GM21619 (cell line): ENCODE measurements around the gene MSL3.

Source experiments
- ATAC-seq: cut with Tn5 transposase; IDR thresholded peaks from one replicate; pipeline ENCODE4 v1.9.1; 2021; ENCODE audit not compliant: unreplicated experiment

MSL3 gene

GRCh38 chrX:11758400-11759171, 549 bp downstream of the MSL3 start:
- peak; percentile 36 for ATAC-seq

DNA sequence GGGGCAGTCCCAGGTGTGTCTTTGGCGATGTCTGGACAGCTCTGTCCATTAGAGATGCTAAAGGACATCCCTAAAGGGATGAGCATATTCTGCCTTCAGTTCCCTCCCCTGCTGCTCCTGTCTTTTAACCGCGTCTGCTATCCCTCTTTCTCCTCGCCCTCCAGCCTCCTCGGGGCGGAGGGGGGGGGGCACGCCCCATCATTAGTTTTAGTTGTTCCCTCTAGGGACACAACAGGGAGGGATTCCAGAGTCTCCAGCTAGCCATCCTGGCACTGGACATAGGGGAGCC, 1.1 kb downstream of the MSL3 start:
- no peak for ATAC-seq

DNA sequence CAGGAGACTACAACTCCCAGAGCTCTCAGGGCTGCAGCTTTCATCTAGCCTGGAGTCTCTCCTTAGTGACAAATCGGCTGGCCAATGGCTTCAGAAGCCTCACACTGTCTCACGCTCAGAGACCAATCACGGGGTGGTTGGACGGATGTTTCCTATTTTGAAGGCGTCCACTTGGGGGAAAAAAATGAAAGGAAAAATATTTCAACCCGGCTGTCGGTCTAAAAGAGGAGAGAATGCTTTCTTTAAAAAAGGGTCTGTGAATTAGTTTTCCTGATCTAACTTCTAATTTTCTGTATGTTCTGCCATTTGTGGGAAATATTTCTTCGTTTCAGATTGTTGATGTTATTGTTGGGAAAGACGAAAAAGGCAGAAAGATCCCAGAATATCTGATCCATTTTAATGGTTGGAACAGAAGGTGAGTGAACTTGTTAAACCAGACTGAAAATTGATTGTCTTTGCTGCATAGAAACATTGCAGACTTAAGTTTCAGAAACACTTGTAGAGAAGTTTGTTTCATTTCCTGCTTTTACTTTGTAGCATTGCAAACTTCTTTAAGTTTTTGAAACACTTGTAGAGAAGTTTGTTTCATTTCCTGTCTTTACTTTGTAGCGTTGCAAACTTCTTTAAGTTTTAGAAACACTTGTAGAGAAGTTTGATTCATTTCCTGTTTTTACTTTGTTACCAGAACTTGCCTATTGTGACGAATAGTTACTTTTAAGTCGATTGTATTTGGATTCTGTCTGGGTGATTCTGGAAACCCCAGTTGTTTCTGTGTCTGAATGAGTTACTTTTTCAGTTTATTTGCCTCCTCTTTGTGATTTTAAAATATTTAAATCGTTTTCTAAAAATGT, 1.6 kb downstream of the MSL3 start:
- ATAC-seq: peak; percentile 67

GRCh38 chrX:11760958-11761357, 2.9 kb downstream of the MSL3 start:
- no peak for ATAC-seq

DNA sequence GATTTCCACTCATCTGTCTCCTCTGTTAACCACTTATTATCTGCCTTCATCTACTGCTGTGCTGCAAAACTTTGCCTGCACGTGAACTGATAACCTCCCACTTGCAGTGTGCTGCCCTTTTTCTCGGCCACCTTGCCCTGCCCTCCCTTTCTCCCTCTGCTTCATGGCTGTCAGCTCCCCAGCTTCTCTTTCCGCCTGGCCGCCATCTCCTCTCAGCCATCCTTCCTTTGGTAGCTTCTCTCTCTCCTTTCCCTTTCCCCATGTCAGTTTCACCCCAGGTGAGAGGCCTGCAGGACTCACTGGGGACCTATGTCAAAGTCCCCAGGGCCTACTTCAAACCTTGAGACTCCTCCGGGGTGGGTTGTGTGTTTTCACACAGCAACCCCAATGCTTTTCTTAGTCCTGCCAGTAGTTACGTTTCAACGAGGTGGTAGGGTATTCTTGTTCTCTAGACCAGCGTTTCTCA, 6.6 kb downstream of the MSL3 start:
- peak; percentile 42 for ATAC-seq

GRCh38 chrX:11765449-11765848, 7.4 kb downstream of the MSL3 start:
- ATAC-seq: no peak

GRCh38 chrX:11766487-11766886, 8.4 kb downstream of the MSL3 start:
- no peak for ATAC-seq

- peak; percentile 50 for ATAC-seq
Observed at GRCh38 chrX:11768039-11768438, 10.0 kb downstream of the MSL3 start.

GRCh38 chrX:11770320-11770719, 12.3 kb downstream of the MSL3 start:
- ATAC-seq: peak; percentile 64

- no peak for ATAC-seq
Observed at GRCh38 chrX:11778230-11778629, 20.2 kb downstream of the MSL3 start.

DNA sequence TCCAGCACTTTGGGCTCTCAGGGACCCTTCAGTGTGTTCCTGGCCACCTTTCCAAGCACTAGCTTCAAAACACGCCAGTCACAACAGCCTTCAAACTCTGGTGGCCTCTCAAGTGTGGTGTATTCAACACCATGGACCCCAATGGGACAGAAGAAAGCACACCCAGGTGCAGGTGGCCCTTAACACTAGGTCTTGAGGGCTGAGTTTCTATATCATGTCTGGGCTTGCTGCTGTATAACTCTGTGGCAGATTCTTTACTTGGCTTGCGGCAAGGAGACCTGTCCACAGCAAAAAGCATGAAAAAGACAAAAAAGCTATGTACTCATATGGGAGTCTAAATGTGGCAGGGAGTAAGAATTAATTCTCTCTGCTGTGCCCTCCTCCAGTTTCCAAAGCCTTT, 23.1 kb downstream of the MSL3 start:
- no peak for ATAC-seq

- ATAC-seq: no peak
Observed at GRCh38 chrX:11781734-11782370, 23.8 kb downstream of the MSL3 start.

DNA sequence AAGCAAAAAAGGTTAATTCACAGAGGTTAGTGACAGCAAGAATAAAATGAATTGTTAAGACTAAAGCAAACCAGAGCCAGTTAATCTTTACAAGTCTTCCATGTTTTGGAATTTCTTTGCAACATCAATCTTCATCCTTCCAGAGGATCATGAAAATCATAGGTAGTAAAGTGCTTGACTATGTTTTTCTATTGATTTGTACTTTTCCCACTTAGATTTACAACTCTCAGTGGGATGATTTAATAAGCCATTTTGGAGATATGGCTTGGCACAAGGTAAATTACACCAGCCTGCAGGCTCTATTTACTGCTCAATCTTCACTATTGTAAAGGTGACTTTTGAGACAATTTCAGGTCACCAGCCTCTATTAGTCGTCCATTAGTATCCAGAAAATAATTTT, 26.5 kb downstream of the MSL3 start:
- no peak for ATAC-seq

GRCh38 chrX:11786862-11787261, 28.8 kb downstream of the MSL3 start:
- ATAC-seq: no peak

DNA sequence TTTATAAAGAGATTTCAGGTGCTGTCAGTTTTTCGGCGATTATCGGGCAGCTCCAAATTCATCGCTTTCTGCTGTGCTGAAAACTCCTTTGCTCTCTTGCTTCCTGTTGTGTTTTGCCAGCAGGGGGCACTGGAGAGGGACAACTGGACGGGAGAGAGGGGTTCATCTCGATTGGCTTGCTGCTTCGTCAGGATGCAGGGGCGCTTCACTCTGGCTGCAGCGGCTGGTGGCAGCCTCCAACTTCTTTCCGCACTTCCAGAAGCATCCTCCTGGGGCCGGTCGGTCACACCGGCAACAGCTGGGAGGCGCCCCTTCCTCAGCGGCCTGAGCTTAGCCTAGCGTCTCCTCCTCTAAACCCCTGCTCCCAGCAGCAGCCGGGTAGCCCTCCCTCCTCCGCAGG, 29.5 kb downstream of the MSL3 start:
- ATAC-seq: no peak

DNA sequence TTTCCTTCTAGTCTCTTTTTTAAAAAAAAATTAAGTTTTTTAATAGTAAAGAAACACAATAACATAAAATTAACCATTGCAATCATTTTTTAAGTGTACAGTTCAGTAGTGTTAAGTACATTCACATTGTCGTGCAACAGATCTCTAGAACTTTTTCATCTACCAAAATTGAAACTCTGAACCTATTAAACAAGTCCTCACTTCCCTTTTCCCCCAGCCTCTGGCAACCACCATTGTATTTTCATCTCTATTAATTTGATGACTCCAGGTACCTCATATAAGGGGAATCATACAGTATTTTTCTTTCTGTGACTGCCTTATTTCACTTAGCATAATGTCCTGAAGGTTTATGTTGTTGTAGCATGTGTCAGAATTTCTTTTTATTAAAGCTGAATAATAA, 31.8 kb downstream of the MSL3 start:
- peak; percentile 27 for ATAC-seq

DNA sequence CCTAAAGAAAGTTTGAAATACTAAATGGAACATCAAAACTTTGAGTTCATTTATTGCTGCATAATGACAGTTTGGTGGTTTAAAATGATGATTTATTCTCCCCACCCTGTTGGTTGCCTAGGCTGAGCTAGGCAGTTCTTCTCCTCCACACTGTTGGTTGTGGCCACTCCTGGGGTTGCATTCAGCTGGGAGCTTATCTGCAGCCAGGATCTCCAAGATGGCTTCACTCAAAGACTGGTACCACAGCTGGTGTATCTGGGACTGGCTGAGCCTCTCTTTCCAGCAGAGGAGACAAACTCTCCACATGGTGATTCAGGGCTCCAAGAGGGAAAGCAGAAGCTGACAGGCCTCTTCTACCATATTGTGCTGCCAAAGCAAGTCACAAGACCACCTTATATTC, 33.1 kb downstream of the MSL3 start:
- ATAC-seq: no peak

- ATAC-seq: no peak
Observed at GRCh38 chrX:11791537-11791936, 33.5 kb downstream of the MSL3 start.

DNA sequence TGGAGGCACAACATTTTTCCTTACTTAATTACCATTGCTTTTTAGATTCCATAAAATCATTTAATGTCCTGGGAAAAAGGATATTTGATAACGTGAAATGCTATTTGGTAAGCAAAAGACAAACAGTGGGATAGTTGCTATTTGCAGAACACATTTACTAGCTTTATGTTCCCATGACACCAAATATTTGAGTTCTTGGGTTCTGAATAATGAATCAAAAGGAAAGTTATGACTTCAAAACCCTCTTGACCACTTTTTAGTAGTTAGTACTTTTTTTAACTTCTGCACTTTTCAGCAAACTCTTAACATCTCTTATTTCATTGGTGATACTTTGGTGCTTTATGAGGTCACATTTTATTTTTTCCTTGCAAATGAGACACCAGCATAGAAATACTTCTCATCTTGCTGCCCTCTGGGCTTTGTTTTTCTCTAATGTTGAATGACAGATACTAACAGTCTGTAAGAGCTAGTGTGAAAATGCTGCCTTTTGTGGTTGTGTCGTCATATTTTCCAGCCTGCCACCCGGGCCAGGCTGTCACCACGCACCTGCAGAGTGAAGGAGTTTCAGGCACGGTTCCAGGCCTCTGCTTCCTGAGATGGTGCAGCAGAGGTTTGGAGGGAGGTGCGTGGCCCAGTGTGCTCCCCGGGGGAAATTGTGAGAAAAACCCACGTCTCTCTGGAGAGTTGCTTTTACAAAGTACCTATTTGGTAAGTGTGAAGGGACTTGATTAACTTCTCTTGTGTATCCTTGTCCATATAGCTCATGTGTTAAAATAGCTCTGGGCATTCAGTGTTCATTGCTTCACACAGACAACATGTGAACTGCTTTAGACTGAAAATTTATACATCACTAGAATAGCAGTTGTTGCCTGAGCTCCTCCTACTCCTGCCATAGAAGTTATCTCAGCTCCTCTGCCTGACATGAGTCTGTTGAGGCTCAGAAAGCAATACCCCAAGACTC, 34.7 kb downstream of the MSL3 start:
- ATAC-seq: peak; percentile 78

- no peak for ATAC-seq
Observed at GRCh38 chrX:11793734-11794133, 35.7 kb downstream of the MSL3 start.

- no peak for ATAC-seq
Observed at GRCh38 chrX:11813341-11813740, 55.3 kb downstream of the MSL3 start.
